Measurements from ENCODE around the gene LYRM7.
A peak's percentile ranks its signal among the peaks of the same experiment; 100 is the strongest.

- TF ChIP-seq CTCF (IDR thresholded peaks at IDR 0.05), result peak in 3 of 4 experiments; percentile 30 to 38 (median 35)
- TF ChIP-seq POLR2A (IDR thresholded peaks at IDR 0.05), result peak; percentile 80
These were observed 5.5 kb upstream of the LYRM7 start, which contains the start of gene HINT1 for GRCh38 chr5:131165119-131165727.

All from prostate gland (tissue), 2 donors.